NCI-H345 treated with DMSO at 0.1 percent for 48 hours (cell line): ENCODE measurements around the gene BCKDHB.
"Not testable (repeated sequence)": the region's sequence is repeated elsewhere in the genome, so short reads cannot be mapped to it uniquely, and the experiment has no call there.

Experiments
- DNase-seq: peaks from one replicate; lab custom pipeline; 2025; ENCODE audit not compliant: unreplicated experiment; lab: John Stamatoyannopoulos, UW

Gene BCKDHB

DNA sequence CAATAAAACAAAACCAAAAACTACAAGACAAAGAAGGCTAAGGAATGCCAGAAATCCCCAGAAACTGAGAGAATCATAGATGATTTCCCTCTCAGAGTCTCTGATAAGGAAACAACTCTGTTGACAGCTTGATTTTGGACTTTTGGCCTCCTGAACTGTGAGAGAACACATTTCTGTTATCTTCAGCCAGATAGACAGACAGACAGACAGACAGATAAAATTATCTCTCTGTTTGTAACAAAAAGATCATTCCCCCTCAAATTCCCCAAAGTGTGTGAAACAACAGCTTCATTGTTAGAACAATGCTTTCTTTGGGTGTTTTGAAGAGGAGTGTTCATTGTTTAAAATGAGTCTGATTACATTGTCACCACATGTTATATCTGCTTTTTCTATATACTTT, 148.2 kb downstream of the BCKDHB start:
- no peak for DNase-seq

GRCh38 chr6:80256691-80257090, 150.2 kb downstream of the BCKDHB start:
- DNase-seq, result no peak

DNA sequence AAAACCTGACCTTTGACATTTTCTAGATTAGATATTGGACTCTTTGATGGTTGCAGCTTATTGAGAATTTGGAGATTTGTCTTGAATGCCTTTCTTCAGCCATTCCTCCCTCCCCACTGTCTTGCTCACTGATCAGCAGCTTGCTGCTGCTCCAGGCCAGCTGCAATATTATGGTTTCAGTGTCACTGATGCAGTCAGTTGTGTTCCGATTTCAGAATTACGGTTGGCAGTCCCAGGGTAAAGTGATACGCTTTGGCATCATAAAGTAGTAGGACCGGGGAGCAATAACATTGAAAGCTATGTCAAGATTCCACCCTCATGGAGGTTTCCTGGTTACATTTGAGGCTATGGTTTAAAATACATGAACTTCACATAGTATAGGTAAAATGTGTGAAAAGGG, 152.6 kb downstream of the BCKDHB start:
- DNase-seq, result no peak

DNA sequence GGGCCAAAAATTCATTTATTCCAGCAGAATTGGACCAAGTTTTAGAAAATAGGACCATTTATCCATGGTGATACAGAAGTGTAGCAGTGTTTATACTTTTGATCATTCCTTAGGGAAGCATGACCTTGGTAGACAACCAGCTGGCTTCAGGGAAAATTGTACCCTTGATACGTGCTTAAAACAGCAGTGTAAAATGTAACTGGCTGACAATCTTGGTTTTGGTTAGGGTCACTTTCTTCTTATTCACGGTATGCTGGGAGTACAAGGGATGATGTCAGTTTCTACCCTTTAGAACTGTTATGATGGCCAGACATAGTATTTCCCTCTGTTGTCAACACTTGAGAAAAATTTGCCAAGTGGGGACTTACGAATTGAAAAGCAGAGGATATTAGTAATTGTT, 157.1 kb downstream of the BCKDHB start:
- no peak for DNase-seq

DNA sequence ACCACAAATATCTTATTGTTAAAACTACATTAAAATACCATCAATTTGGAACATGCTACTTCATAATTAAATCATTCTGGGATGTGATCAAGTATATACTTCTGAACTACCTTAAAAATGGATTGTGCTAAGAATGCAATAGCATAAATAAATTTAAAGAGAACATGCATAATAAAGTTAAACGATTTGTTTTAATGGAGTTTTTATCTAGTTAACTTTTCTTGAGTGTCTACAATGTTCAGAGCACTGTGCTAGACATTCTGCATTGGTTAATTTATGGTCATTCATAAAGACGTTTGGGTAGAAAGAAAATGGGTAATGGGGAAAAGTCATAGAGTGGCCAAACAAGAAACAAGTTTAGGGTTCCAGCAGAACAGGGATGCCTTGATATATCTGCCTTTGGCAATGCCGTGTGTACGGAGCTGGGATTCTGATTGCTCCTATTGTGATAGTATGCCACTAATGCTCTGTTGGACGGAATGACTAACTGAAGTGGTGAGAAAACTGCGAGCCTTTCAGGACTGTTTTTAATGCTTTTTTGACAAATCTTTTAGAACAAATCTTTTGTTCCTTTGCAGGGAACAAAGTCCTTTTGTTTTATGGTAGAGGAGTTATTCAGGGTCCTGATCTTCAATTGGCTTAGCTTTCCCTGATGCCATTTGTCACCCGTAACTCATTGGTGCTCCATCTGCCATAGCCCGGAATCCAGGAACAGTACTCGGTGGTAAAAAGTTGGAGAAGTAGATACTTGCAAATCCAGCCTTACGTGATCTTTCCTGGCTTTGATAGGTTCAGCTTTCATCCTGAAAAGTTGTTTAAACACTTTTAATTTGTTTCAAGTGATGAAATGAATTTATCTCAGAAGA, 162.6 kb downstream of the BCKDHB start:
- no peak for DNase-seq

GRCh38 chr6:80271074-80271473, 164.6 kb downstream of the BCKDHB start:
- DNase-seq, result no peak

DNA sequence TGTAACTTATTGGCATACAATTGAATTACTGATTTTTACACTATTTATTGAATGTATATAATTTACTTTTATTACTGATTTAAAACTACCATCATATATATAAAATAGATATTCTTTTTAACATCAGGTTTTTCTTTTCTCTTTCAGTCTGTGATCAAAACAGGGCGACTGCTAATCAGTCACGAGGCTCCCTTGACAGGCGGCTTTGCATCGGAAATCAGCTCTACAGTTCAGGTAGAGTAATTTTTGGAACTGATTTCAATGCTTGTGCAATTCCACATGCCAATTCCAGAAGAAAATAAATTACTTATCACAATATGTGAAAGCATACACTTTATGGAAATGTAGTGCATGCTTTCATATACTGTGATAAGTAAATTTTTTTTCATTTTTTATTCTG, 166.5 kb downstream of the BCKDHB start:
- DNase-seq, result no peak

- DNase-seq, result no peak
These were observed 170.4 kb downstream of the BCKDHB start for GRCh38 chr6:80276861-80277260.

- no peak for DNase-seq
These were observed 171.0 kb downstream of the BCKDHB start for GRCh38 chr6:80277501-80277900.

- no peak for DNase-seq
These were observed 174.0 kb downstream of the BCKDHB start for GRCh38 chr6:80280262-80281010.

DNA sequence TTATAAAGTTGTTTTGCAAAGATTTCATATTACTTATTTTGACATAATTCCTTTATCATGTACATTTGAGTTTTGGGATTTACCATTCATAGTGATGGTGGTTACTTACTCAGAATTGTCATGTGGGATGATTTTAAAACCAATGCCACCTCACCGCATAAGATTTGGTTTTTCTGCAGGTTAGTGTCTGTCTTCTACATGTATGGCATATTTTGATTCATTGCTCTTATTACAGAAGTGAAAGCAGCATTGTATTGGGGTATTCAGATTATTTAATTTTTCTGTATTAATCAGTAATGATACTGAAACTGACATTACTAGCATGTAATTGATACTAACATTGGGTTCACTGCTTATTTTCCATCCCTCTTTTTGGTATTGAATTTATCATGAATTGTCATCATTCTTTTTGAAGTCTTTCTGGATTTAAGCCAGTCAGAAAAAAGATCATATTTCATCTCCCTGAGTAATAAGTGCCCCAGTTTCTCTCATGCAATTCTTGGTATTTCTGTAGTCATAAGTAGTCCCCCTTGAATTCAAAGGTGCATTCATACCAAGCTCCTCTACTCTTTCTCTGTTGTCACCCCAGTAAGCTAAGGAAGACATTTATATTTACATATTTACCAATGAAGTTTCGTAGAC, 176.6 kb downstream of the BCKDHB start:
- no peak for DNase-seq

- DNase-seq, result no peak
These were observed 180.6 kb downstream of the BCKDHB start for GRCh38 chr6:80287112-80287511.

GRCh38 chr6:80287607-80288006, 181.1 kb downstream of the BCKDHB start:
- DNase-seq, result no peak

DNA sequence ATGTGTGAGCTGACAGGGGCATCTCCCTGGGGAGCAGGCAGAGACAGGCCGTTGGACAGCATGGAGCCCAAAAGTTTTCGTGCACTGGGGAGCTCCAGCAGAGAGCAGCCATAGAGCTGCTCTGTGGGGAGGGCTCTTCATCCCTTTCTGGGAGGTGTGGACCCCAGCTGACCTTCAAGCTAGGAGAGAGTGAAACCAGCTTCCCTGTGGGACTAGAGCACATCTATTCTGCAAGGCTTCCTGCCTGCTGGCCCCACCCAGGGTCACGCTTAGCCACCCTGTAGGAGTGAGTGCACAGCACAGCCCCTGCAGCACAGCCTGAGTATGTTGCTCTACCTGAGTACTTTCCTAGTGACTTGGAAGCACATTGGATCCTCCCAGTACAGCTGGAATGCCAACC, 183.3 kb downstream of the BCKDHB start:
- DNase-seq, result no peak

GRCh38 chr6:80294531-80294930, 188.1 kb downstream of the BCKDHB start:
- DNase-seq, result not testable (repeated sequence)

GRCh38 chr6:80302716-80303115, 196.2 kb downstream of the BCKDHB start:
- DNase-seq, result no peak

GRCh38 chr6:80304014-80304413, 197.5 kb downstream of the BCKDHB start:
- no peak for DNase-seq

DNA sequence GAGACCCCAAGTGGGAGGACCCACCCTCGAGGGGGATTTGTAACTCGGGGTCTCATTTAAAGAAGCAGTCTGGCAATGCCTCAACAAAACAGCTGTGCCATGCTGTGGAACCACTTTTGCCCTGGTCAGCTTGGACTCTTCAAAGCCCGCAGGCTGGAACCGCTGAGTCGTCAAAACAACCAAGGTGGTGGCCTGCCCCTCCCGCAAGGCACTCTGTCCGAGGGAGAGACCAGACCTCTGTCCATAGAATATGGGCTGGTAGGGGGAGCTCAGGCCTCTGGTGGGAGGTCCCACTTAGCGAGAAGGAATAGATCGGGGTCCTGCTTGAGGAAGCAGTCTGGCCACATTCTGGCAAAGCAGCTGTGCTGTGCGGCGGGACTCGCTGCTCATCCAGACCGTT, 208.1 kb downstream of the BCKDHB start:
- DNase-seq, result no peak

- DNase-seq, result no peak
These were observed 210.3 kb downstream of the BCKDHB start for GRCh38 chr6:80316686-80317231.

- no peak for DNase-seq
These were observed 212.7 kb downstream of the BCKDHB start for GRCh38 chr6:80319196-80319595.

GRCh38 chr6:80321011-80321410, 214.5 kb downstream of the BCKDHB start:
- no peak for DNase-seq

- no peak for DNase-seq
These were observed 219.3 kb downstream of the BCKDHB start for GRCh38 chr6:80325742-80326141.
